SKM-1 treated with dmso at 0.1 percent for 144 hours (cell line): ENCODE measurements around the gene GAS2L3.
"Not testable (repeated sequence)": the region's sequence is repeated elsewhere in the genome, so short reads cannot be mapped to it uniquely, and the experiment has no call there.

Experiments
- DNase-seq: peaks from one replicate; lab custom pipeline; 2025; ENCODE audit not compliant: unreplicated experiment; lab: John Stamatoyannopoulos, UW

Gene GAS2L3

GRCh38 chr12:100573292-100574186, at the start of gene GAS2L3:
Gene GAS2L3 (plus strand): TSS chr12:100573684. CDS start chr12:100594905, 21,221 bp downstream.
- DNase-seq = peak; percentile 49

GRCh38 chr12:100528034-100528433, 45.5 kb upstream of the GAS2L3 start:
- no peak for DNase-seq

DNA sequence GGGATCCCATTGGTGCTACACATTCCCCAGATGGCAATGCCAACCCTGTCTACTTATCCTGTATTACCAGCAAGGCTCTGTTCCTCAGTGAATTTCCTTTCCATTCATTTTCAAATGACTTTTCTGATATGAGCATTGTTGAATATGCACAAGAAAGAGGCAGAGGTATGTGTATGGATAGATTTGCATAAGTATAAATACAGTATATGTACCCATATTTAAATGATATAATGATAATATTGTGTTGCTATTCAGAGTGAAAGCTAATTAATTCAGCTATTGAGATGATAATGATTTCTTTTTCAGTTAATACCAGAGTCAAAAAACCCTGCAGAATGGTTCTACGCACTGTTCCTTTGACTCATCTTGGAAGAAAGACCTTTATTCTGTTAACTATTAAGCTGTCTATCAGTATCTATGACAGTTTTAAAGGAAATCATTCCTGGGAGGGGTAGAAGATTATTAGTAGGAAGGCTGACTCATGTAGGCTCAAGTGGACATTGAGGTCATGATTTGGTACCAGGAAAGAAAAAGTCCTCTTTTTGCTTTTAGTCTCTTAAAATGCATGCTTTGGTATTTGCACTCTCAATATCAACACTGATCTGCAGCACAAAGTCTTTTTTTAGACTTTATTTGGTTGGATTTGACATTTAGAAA, 44.9 kb upstream of the GAS2L3 start:
- no peak for DNase-seq

DNA sequence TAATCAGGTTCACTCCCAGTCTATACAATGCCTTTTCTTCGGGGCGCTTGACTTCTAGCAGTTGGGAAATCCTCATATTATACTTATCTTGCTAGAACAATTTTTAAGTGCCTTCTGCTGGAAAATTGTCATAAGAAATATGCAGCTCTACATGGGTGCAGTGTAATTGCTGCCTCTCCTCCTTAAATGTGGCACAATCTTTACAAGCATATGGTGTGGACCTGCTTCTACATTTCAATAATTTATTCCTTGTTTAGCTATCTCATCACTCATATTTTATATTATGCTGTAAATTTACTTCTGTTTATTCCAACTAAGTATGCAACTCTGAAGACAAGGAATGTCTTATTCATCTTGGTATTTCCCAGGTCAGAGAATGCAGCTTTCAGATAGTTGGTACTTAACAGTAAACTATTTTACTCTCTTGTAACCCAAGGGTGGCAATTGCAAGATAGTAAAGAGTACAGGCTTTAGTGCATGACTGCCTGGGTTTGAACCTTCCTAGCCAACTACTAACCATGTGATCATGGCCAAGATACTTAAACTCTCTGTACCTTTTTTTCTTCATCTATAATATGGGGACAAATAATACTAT, 43.6 kb upstream of the GAS2L3 start:
- no peak for DNase-seq

- no peak for DNase-seq
Observed at GRCh38 chr12:100533376-100533775, 40.1 kb upstream of the GAS2L3 start.

DNA sequence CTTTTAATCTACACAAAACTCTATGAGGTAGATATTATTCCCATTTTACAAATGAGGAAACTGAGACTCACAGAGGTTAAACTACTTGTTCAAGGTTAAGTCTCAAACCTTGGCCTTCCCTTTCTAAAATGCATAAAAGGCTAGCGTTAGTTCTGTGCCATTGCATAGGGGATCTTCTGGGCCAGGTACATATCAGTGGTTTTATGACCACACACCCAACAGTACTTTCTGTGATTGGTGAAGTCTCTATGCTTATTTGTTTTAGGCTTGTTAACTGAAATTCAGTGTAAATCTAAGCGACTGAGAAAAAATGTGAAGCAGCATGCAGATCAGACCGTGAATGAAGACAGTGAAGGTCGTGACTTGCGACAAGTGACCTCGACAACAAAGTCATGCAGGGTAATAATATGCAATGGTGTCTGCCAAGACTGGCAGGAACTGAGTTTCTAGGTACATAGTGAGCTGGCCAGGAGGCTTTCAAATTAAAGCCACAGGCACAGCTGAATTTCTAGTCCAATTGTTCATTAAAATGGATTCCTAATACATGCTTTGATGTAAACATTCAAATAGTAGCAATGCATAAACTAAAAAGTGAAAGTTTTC, 38.8 kb upstream of the GAS2L3 start:
- DNase-seq = no peak

- no peak for DNase-seq
Observed at GRCh38 chr12:100539202-100539601, 34.3 kb upstream of the GAS2L3 start.

DNA sequence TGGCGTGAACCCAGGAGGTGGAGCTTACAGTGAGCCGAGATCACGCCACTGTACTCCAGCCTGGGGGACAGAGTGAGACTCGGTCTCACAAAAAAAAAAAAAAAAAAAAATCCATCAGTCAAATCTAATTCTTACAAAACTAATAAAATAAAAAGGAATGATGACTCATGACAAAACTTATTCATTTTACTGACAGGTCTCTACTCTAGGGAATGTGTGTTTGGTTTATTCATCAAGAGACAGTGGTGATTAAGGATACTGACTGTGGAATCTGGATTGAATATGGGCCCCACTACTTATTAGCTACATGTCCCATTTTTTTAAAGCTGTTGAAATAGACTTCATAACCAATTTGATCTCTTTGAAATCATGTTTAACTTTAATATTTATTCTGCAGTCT, 29.3 kb upstream of the GAS2L3 start:
- no peak for DNase-seq

GRCh38 chr12:100545092-100545491, 28.4 kb upstream of the GAS2L3 start:
- DNase-seq = no peak

DNA sequence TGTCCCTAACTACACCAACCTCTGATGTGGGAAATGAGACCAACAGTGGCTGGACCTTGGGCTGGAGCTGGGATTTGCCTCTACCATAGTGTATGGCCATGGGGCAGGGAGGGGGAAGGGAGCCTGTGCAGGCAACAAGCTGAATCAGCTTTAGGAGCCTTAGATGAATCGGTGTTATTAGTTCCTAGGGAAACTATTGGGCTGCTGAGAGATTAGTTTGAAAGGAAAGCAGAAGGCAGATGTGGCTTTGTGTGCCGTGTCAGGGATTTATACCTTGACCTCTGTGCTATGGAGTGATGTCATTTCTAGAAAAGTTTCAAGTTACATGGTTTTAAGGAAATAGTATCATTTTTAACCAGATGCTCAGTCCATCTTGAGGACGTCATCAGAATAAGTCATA, 19.5 kb upstream of the GAS2L3 start:
- DNase-seq = no peak

- DNase-seq = peak; percentile 29
Observed at GRCh38 chr12:100554608-100555077, 18.8 kb upstream of the GAS2L3 start.

- no peak for DNase-seq
Observed at GRCh38 chr12:100555722-100556121, 17.8 kb upstream of the GAS2L3 start.

- no peak for DNase-seq
Observed at GRCh38 chr12:100557357-100557756, 16.1 kb upstream of the GAS2L3 start.

GRCh38 chr12:100559261-100559660, 14.2 kb upstream of the GAS2L3 start:
- DNase-seq = not testable (repeated sequence)

DNA sequence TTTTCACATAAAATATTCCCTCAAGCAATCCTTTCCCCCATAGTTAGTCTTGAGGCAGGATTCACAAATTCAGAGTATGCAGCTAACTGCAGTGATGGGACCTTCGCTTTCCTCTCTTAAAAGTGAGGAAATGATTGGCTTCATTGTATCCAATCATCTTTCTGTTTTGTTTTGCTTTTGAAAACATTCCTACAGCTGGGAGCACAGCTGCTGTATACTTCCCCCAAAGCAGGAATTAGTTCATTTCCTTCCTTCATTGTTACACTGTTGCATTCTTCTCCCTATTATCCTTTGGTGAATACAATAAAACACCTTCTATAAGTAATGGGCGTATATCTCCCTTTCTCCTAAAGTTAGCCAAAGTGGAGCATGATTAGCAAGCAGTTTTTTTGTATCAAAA, 9.4 kb upstream of the GAS2L3 start:
- DNase-seq = no peak

DNA sequence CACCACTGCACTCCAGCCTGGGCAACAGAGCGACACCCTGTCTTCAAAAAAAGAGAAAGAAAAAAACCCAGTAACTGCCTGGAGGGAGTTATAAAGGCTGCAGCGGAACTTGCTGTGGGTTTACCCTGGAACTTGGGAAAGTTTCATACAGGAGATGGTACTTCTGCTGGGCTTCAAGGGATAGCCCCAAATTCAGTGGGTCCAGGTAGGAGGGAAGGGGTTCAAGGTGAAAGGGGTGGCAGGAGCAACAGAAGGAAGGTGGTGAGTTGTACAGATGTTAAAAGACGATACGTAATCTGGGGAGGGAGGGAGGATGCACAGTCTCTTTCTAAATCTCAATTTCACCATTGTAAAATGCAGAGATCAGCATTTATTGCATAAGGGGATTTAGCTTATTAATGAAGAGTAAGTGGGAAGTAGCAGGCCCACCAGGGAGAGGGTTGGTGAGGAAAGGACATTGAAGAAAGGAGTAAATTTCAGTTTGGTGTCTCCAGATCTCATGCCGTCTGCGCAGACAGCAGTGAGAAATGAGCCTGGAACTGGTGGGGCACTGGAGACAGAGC, 8.5 kb upstream of the GAS2L3 start:
- DNase-seq = no peak

DNA sequence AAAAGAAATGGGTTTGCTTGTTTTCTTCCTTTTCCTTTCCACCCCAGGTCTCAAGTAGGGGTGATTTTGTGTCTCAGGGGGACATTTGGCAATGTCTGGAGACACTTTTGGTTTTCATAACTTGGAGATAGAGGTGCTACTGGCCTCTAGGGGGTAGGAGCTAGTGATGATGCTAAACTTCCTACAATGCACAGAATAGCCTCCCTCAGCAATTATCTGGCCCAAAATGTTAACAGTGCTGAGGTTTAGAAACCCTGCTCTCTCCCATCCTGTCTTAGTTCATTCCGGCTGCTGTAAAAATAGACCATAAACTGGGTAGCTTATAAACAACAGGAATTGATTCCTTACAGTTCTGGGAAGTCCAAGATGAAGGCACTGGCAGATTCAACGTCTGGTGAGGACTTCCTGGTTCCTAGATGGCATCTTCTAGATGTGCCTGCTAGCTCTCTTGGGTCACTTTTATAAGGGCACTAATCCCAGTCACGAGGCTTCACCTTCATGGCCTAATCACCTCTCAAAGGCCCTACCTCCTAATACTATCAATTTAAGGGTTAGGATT, 7.4 kb upstream of the GAS2L3 start:
- no peak for DNase-seq

DNA sequence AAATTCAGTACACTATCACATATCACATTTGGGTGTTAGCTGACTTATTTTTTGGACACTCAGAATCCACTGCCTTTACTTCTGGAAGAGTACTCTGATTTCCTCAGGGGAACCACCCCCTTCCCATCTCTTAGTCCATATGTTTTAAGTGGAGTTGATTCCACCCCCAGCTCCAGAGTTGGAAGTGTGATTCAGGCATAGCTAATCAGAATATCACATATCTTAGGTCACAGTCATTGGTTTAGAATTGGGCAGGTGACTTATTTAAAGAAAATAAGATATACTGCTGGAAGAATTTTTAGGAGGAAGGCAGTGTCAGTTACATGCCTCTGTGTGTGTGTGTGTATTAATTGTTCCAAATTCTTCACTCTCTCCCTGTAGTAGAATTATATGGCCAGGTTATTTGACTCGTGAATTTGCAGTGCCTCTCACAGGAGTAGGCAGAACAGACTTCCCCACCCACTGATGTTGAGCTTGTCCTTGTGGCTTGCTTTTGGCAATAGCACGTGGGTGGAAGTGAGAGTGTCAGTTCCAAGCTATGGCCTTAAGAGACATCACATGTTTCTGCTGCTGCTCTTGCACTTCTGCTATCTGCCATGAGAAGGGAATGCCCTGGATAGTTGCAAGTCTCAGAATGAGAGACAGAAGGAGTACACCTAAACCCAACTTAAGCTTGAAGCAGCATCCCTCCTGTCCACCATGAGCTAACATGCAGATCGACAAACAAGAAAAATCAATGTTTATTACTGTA, 6.4 kb upstream of the GAS2L3 start:
- DNase-seq = peak; percentile 6

GRCh38 chr12:100567945-100568344, 5.5 kb upstream of the GAS2L3 start:
- no peak for DNase-seq

DNA sequence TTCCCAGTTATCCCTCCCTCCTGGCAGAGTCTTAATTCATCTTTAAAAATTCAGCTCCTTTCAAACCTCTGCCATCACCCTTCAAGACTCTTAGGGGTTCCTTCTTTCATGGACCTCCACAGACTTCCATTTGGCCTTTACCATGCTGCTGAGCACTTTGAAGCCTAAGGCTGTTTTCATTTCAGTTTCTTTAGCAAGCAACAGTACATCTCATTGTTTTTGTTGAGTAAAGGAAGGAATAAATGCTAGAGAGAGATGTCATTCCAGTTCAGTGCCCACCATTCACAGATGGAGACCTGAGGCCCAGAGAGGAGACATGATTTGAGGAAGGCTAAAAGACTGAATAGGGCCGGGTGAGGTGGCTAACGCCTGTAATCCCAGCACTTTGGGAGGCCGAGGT, 1.3 kb upstream of the GAS2L3 start:
- no peak for DNase-seq
